22Rv1 (cell line): ENCODE results near the gene OPTC.

Experiments
- CTCF ChIP-seq: fragments of 450-650 bp; IDR thresholded peaks from 2 replicates; pipeline ENCODE4 v1.5.1; 2017; ENCODE audit warnings: mild to moderate bottlenecking
- ZFX ChIP-seq: fragments of 450-650 bp; IDR thresholded peaks from 2 replicates; pipeline ENCODE4 v1.6.1; 2017; ENCODE audit warnings: antibody characterized with exemption, borderline replicate concordance

- TF ChIP-seq CTCF (no peak), ZFX (no peak)
These were observed 27.9 kb downstream of the OPTC start for GRCh38 chr1:203521812-203522211.
